ENCODE measurements around the gene FGF4.
"Not testable (repeated sequence)": the region's sequence is repeated elsewhere in the genome, so short reads cannot be mapped to it uniquely, and the experiment has no call there.

Gene FGF4

DNA sequence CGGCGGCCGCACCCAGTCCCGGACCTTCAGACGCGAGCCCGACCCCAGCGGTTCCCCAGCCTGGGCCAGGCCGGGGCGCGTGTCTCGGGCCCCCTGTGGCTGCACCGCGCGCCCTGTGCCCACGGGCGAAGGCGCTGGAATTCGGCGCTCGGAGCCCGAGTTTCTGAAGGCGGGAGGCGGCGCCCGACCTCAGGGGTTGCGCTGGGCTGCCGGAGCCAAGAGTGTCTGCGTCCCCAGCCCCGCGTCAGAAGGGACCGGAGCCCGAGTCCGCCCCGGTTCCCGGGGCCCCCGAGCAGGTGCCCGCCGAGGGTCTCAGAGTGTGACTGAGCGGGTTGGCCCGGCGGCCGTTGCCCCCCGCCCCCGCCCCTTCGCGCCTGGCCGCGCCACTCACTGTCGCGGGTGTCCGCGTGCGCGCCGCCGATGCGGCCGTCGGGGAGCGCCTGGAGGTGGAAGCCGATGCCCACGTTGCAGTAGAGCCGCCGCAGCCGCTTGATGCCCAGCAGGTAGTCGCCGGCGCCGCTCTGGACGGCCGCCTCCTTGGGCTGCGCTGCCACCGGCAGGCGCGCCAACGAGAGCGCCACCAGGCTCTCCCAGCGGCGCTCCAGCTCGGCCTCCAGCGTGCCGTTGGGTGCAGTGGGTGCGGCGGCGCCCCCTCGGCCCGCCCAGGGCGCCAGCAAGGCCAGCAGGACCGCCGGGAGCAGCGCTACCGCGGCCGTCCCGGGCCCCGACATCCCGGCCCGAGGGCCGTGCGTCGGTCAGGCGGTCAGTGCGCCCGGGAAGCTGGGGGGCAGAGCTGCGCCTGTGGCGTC lies 583 bp downstream of the FGF4 start:
- TF ChIP-seq, protein P1, sequence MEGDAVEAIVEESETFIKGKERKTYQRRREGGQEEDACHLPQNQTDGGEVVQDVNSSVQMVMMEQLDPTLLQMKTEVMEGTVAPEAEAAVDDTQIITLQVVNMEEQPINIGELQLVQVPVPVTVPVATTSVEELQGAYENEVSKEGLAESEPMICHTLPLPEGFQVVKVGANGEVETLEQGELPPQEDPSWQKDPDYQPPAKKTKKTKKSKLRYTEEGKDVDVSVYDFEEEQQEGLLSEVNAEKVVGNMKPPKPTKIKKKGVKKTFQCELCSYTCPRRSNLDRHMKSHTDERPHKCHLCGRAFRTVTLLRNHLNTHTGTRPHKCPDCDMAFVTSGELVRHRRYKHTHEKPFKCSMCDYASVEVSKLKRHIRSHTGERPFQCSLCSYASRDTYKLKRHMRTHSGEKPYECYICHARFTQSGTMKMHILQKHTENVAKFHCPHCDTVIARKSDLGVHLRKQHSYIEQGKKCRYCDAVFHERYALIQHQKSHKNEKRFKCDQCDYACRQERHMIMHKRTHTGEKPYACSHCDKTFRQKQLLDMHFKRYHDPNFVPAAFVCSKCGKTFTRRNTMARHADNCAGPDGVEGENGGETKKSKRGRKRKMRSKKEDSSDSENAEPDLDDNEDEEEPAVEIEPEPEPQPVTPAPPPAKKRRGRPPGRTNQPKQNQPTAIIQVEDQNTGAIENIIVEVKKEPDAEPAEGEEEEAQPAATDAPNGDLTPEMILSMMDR (IDR thresholded peaks at IDR 0.05; ENCODE audit: borderline replicate concordance, insufficient read depth, low read depth, low read length) = no peak
- H3K4me3 ChIP-seq (ENCODE audit: low read depth, low read length) = no peak overlapping the region

DNA sequence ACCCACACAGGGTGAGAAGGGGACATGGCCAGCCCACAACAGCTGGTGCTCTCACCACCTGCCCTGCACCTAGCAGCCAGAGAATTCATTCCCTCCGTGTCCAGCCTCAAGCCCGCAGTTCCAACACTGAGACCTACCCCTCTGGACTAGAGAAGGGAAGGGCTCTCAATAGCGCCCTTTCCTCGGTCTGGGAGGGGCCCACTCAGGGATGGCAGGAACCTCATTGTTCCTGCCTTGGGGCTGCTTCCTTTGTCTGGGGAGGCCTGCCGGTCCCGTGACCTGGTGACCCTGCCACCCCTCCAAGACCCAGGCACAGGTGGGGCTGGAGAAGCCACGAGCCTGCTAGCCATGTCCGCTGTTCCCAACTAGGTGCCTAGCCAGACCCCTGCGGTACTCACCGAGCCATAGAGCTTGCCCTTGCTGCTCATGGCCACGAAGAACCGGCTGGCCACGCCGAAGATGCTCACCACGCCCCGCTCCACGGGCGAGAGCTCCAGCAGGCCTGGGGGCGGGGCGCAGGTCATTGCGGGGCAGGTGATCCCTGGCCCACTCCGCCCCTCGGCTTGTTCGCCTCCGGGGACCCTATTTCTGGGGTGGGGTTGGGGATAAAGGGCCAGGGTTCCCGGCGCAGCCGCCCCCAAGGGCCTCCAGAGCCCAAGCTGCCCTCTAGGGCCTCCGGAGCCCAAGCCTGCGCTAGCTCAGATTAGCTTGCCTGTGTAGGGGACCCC lies 1.4 kb downstream of the FGF4 start:
- no peak overlapping the region for H3K4me3 ChIP-seq (ENCODE audit: low read depth, low read length)

DNA sequence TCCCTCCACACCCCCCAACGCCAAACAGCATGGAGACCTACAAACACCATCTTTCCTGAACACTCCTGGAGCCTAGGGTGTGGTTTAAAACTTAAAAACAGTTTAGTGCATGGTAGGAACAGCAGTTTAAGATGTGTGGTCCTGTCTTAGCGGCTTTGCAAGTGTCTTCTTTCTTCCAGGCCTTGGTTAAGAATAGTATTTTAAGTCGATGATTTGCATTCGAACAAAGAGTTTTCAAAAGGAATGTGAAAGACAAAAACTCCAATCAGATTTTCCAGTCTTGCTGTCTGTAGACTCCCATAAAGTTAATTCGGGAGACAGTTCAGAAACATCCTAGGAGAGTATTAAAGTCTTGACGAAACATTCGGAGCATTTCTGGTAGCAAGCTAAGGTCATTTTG lies 3.7 kb downstream of the FGF4 start:
- no peak overlapping the region for H3K4me3 ChIP-seq (ENCODE audit: low read depth, low read length)
- TF ChIP-seq, protein P1 (IDR thresholded peaks at IDR 0.05; ENCODE audit: borderline replicate concordance, insufficient read depth, low read depth, low read length) = no peak

More for the DNA sequence above, 1.4 kb downstream of the FGF4 start:
- TF ChIP-seq, protein P1 (IDR thresholded peaks at IDR 0.05; ENCODE audit: borderline replicate concordance, insufficient read depth, low read depth, low read length) = no peak

DNA sequence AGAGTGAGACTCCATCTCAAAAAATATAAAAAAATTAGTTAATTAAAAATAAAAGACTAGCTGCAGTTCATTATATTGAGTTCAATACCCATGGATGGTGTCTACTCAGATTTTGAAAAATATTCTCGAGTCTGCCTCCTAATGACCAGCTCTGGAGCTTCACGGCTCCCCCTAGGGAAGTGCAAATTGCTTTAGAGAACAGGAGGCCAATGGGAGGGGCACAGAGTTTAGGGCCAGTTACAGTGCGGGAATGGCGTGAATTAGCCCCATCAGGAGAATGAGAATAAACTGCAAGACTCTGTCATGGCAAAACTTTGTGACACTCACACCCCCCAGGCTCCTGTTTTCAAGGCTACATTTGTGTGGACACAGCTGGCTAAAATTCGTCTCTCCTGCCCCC lies 4.6 kb downstream of the FGF4 start:
- TF ChIP-seq, protein P1 (IDR thresholded peaks at IDR 0.05; ENCODE audit: borderline replicate concordance, insufficient read depth, low read depth, low read length) = no peak

DNA sequence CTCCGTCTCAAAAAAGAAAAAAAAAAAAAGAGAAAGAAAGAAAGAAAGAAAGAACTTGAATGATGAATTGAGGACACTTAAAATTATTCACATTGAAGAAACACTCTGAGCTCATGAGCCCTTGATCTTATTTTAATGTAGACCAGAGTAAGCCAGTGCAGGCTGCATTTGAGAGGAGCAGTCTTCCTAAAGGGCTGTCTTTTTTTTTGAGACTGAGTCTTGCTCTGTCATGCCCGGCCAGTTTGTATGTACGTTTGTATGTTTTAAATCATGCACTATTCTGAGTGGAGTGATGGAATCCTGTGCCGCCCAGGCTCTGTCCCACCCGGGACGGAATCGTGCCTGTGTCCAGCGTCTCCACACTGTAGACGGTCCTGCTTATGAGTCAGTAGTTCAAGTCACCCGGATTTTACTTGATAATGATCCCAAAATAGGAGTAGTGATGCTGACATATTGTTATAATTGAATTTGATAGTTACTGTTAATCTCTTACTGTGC lies 9.6 kb downstream of the FGF4 start:
- TF ChIP-seq, protein P1 (IDR thresholded peaks at IDR 0.05; ENCODE audit: borderline replicate concordance, insufficient read depth, low read depth, low read length) = no peak
- H3K4me3 ChIP-seq (ENCODE audit: low read depth, low read length) = no peak overlapping the region

More for the DNA sequence above, 4.6 kb downstream of the FGF4 start:
- no peak overlapping the region for H3K4me3 ChIP-seq (ENCODE audit: low read depth, low read length)

DNA sequence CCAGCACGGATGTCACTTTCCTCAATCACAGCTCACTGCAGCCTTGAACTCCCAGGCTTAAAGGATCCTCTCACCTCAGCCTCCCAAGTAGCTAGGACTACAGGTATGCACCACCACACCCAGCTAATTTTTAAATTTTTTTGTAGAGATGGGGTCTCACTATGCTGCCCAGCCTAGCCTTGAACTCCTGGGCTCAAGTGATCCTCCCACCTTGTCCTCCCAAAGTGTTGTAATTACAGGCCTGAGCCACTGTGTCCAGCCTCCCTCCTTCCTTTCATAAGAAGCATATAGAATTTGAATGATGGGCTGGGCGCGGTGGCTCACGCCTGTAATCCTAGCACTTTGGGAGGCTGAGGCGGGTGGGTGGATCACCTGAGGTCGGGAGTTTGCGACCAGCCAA lies 10.2 kb downstream of the FGF4 start:
- not testable (repeated sequence) for H3K4me3 ChIP-seq (ENCODE audit: low read depth, low read length)

DNA sequence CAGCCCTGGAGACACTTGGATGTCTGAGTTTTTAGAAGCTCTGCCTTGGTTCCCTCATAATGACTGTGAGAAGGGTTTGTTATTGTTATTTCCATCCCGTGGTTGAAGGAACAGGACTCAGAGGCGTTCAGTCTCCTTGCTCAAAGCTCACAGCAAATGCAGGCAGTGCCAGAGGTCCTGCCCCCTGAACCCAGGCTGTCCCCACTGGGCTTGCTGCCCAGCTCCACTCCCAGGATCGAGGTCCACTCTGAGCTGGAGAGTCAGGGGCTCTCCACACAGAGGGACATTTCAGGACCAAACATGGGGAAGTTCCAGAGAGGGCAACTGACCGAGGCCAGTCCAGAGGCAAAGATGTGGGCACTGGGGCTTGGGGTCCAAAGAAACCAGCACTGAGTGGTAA lies 14.8 kb downstream of the FGF4 start:
- H3K4me3 ChIP-seq (ENCODE audit: low read depth, low read length) = no peak overlapping the region
- TF ChIP-seq, protein P1 (IDR thresholded peaks at IDR 0.05; ENCODE audit: borderline replicate concordance, insufficient read depth, low read depth, low read length) = no peak
